GM12892 (cell line): ENCODE data around the gene EID3.

Experiments used
- POLR2A ChIP-seq: IDR thresholded peaks from 2 replicates; pipeline ENCODE4 v1.6.1; 2011; ENCODE audit warnings: low read depth, low read length, control low read depth
- TAF1 ChIP-seq: IDR thresholded peaks from 2 replicates; pipeline ENCODE4 v1.6.1; 2011; ENCODE audit warnings: low read depth, mild to moderate bottlenecking, control low read depth, low read length, borderline replicate concordance

- no peak for TF ChIP-seq POLR2A
- TF ChIP-seq TAF1: no peak
These were observed 7.5 kb downstream of the EID3 start for GRCh38 chr12:104310751-104311633.
